SK-N-SH treated with all-trans-retinoic acid at 6 μM for 48 hours (cell line): ENCODE data around the gene TNC.

ENCODE experiments used
- ATAC-seq: fragments of 200-7000 bp; cut with Tn5 transposase; 3 replicates; pipeline ENCODE4 v1.9.1; 2020; ENCODE audit warnings: mild to moderate bottlenecking, moderate library complexity
- ARNTL ChIP-seq: fragments of 450-650 bp; formaldehyde crosslinking; IDR thresholded peaks from 2 replicates; pipeline ENCODE4 v1.5.0; 2020; ENCODE audit warnings: low read depth, mild to moderate bottlenecking, moderate library complexity, borderline replicate concordance
- BACH2 ChIP-seq: fragments of 250-450 bp; sonication (Bioruptor Pico); IDR thresholded peaks from 2 replicates; pipeline ENCODE4 v1.9.0; 2021; ENCODE audit warnings: mild to moderate bottlenecking, borderline replicate concordance
- CSDC2 ChIP-seq: fragments of 250-450 bp; sonication (Bioruptor Pico); IDR thresholded peaks from 2 replicates; pipeline ENCODE4 v1.5.0; 2020; ENCODE audit warnings: mild to moderate bottlenecking, moderate library complexity
- ESRRG ChIP-seq: fragments of 250-450 bp; sonication (Bioruptor Pico); IDR thresholded peaks from 2 replicates; pipeline ENCODE4 v1.6.1; 2021; ENCODE audit warnings: mild to moderate bottlenecking
- GLIS3 ChIP-seq: fragments of 250-450 bp; sonication (Bioruptor Pico); IDR thresholded peaks from 2 replicates; pipeline ENCODE4 v1.5.0; 2020; ENCODE audit warnings: mild to moderate bottlenecking, moderate library complexity
- ISL1 ChIP-seq: fragments of 250-450 bp; sonication (Bioruptor Pico); IDR thresholded peaks from 2 replicates; pipeline ENCODE4 v2.1.2; 2022; ENCODE audit warnings: mild to moderate bottlenecking, moderate library complexity
- OSR1 ChIP-seq: fragments of 250-450 bp; sonication (Bioruptor Pico); IDR thresholded peaks from 2 replicates; pipeline ENCODE4 v1.8.0; 2022; ENCODE audit warnings: moderate library complexity, mild to moderate bottlenecking, inconsistent platforms
- PPARA ChIP-seq: fragments of 250-450 bp; sonication (Bioruptor Pico); IDR thresholded peaks from 2 replicates; pipeline ENCODE4 v1.5.0; 2020; ENCODE audit warnings: mild to moderate bottlenecking, borderline replicate concordance
- RARB ChIP-seq: fragments of 250-450 bp; sonication (Bioruptor Pico); IDR thresholded peaks from 2 replicates; pipeline ENCODE4 v1.8.0; 2021; ENCODE audit warnings: mild to moderate bottlenecking, moderate library complexity
- SNAI2 ChIP-seq: fragments of 250-450 bp; sonication (Bioruptor Pico); IDR thresholded peaks from 2 replicates; pipeline ENCODE4 v1.5.0; 2020; ENCODE audit warnings: mild to moderate bottlenecking, moderate library complexity
- TCF4 ChIP-seq: fragments of 250-450 bp; sonication (Bioruptor Pico); IDR thresholded peaks from 2 replicates; pipeline ENCODE4 v1.8.0; 2021; ENCODE audit warnings: mild to moderate bottlenecking, moderate library complexity, borderline replicate concordance
- TOX ChIP-seq: fragments of 250-450 bp; sonication (Bioruptor Pico); IDR thresholded peaks from 2 replicates; pipeline ENCODE4 v1.8.0; 2021; ENCODE audit warnings: mild to moderate bottlenecking, moderate library complexity, borderline replicate concordance
- ZC3H10 ChIP-seq: fragments of 250-450 bp; sonication (Bioruptor Pico); IDR thresholded peaks from 2 replicates; pipeline ENCODE4 v1.5.1; 2021; ENCODE audit warnings: mild to moderate bottlenecking, moderate library complexity
- ZFP3 ChIP-seq: fragments of 250-450 bp; sonication (Bioruptor Pico); IDR thresholded peaks from 2 replicates; pipeline ENCODE4 v1.5.0; 2020; ENCODE audit warnings: mild to moderate bottlenecking, moderate library complexity
- ZFP30 ChIP-seq: fragments of 450-650 bp; formaldehyde crosslinking; IDR thresholded peaks from 2 replicates; pipeline ENCODE4 v1.5.0; 2022; ENCODE audit warnings: mild to moderate bottlenecking, moderate library complexity
- ZNF565 ChIP-seq: fragments of 450-650 bp; formaldehyde crosslinking; conservative IDR thresholded peaks from 2 replicates; pipeline ENCODE4 v1.5.0; 2020; ENCODE audit warnings: low read depth, mild to moderate bottlenecking, moderate library complexity
- ZNF70 ChIP-seq: fragments of 450-650 bp; formaldehyde crosslinking; IDR thresholded peaks from 2 replicates; pipeline ENCODE4 v1.5.0; 2020; ENCODE audit warnings: mild to moderate bottlenecking, moderate library complexity
- ZNF8 ChIP-seq: fragments of 450-650 bp; formaldehyde crosslinking; IDR thresholded peaks from 2 replicates; pipeline ENCODE4 v1.5.0; 2020; ENCODE audit warnings: mild to moderate bottlenecking, moderate library complexity
- TF ChIP-seq, protein P1 (sequence below): fragments of 250-450 bp; sonication (Bioruptor Pico); IDR thresholded peaks from 2 replicates; pipeline ENCODE4 v1.8.0; 2020; ENCODE audit warnings: mild to moderate bottlenecking, moderate library complexity, borderline replicate concordance
- TF ChIP-seq, protein P2 (sequence below): fragments of 250-450 bp; sonication (Bioruptor Pico); IDR thresholded peaks from 2 replicates; pipeline ENCODE4 v1.8.0; 2021; ENCODE audit warnings: low read depth, mild to moderate bottlenecking, moderate library complexity, borderline replicate concordance
- TF ChIP-seq, protein P3 (sequence below): fragments of 250-450 bp; sonication (Bioruptor Pico); IDR thresholded peaks from 2 replicates; pipeline ENCODE4 v1.5.1; 2020; ENCODE audit warnings: low read depth, mild to moderate bottlenecking, moderate library complexity
- TF ChIP-seq, protein P4 (sequence below): fragments of 250-450 bp; sonication (Bioruptor Pico); IDR thresholded peaks from 2 replicates; pipeline ENCODE4 v1.5.0; 2020; ENCODE audit warnings: mild to moderate bottlenecking, moderate library complexity

TNC gene

DNA sequence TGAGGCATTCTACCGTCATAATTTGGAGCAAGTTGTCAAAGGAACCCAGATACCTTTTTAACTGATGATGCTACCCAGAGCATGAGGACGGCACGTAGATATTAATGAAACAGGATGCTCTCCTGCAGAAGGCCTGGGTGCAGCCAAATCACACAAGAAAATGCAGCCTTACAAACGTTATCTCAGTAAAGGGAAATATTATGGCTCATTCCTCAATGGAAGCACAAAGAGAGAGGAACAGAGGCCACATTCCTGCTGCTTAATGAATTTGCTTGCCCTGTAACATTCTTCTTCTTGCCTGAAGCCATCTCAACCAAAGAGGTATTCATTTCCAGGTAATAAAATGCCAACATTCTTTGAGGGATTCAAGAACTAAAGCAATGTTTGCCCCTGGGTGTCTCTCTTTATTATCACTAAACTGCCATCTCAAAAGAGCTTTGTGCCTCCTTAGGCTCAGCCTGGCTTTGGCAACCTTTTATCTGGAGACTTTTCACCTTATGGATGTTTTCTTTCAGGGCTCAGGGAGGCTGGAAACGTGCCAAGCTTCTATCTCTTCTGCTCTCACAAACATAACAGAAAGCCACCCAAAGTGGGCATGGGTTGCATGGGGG, 92.9 kb downstream of the TNC start:
- ATAC-seq = peak; percentile 4
- TF ChIP-seq ZNF70 (CRISPR knock-in tag) = no peak
- TF ChIP-seq CSDC2 (CRISPR knock-in tag) = 0 out of 2 replicates have a peak, but pooled peaks have one; percentile 52
- TF ChIP-seq ISL1 (CRISPR knock-in tag) = peak; percentile 78
- TF ChIP-seq ZNF8 = no peak
- TF ChIP-seq TCF4 (CRISPR knock-in tag) = peak; percentile 37; the same call in 1 of the 2 replicates
- no peak for TF ChIP-seq ARNTL (CRISPR knock-in tag)

DNA sequence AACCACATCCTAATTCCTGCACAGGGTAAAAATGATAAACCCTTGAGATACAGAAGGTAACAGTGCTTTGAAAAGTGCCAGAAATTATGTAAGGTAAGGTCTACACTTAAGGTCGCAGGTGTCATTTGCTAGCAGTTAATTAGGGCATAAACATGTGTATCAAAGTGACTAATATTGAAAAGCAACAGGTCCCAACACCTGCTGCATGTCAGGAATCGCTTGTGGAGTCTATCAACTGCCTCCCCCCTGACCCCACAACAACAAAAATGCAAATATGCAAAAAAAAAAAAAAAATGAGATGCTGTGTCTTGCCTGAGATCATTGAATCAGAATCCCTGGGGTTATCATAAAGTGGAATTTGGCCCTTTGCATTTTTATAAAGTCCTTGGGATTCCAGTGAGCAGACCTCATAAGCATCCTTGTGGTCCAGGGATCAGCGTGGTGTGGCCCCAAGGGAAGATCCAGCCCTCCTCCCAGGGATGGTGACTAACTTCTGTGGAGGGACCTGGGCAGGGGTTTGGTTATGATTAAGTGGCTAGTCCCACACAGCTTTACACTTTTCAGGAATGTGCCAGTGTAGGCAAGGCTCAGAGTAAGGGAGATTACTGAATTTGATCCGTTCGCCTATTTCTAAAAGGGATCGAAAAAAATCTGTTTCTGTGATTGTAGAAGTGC, 95.1 kb downstream of the TNC start:
- TF ChIP-seq ISL1 (CRISPR knock-in tag) (no peak; the same call in 1 of the 2 replicates), ZFP30 (CRISPR knock-in tag) (no peak), CSDC2 (CRISPR knock-in tag) (no peak), TCF4 (CRISPR knock-in tag) (no peak), ZNF8 (no peak), OSR1 (CRISPR knock-in tag) (no peak), PPARA (CRISPR knock-in tag) (no peak), ZNF70 (CRISPR knock-in tag) (no peak), TOX (CRISPR knock-in tag) (no peak), ARNTL (CRISPR knock-in tag) (no peak), RARB (CRISPR knock-in tag) (no peak)
- TF ChIP-seq, protein P1, sequence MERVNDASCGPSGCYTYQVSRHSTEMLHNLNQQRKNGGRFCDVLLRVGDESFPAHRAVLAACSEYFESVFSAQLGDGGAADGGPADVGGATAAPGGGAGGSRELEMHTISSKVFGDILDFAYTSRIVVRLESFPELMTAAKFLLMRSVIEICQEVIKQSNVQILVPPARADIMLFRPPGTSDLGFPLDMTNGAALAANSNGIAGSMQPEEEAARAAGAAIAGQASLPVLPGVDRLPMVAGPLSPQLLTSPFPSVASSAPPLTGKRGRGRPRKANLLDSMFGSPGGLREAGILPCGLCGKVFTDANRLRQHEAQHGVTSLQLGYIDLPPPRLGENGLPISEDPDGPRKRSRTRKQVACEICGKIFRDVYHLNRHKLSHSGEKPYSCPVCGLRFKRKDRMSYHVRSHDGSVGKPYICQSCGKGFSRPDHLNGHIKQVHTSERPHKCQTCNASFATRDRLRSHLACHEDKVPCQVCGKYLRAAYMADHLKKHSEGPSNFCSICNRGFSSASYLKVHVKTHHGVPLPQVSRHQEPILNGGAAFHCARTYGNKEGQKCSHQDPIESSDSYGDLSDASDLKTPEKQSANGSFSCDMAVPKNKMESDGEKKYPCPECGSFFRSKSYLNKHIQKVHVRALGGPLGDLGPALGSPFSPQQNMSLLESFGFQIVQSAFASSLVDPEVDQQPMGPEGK (CRISPR knock-in tag) = no peak
- TF ChIP-seq, protein P2, sequence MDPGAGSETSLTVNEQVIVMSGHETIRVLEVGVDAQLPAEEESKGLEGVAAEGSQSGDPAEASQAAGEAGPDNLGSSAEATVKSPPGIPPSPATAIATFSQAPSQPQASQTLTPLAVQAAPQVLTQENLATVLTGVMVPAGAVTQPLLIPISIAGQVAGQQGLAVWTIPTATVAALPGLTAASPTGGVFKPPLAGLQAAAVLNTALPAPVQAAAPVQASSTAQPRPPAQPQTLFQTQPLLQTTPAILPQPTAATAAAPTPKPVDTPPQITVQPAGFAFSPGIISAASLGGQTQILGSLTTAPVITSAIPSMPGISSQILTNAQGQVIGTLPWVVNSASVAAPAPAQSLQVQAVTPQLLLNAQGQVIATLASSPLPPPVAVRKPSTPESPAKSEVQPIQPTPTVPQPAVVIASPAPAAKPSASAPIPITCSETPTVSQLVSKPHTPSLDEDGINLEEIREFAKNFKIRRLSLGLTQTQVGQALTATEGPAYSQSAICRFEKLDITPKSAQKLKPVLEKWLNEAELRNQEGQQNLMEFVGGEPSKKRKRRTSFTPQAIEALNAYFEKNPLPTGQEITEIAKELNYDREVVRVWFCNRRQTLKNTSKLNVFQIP (CRISPR knock-in tag) = no peak
- TF ChIP-seq, all 23 proteins: peak for 0

DNA sequence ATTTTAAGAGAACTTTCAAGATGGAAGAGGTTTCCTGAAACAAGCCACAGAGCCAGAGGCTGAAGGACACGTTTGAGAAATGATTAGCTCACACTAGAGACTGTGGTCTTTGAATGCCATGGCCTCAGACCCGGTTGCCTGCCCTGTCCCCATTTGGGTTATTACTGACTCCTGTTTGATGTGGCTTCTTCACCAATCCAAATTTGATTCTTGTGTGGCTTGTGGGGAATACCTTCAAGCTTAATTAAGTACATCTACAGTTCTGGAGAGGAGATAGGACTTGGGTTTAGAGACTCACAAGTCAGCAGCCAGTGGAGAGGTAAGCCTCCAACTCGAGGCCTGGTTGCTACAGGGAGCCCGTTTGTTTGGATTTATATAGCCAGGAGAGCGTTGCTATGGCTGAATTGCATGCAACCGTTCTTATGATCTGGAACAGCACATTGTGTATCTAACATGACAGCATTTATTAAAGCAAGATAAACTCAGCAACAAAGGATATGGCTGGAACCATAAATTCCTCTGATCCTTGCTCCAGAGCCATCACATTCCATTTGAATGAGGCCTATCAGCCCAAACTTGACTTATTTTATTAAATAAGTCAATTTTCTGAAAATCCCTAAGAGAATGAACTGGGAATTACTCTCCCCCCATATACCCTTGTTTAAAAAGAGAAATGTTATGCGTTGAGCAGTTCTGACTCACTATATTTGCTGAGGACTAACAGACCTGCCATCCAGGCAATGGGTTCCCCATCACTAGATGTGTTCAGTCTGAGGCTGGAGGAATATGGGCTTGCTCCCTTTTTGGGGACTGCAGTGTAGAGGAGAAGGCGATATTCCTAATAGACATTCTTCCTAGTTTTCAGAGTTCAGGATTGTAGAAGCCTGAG, 99.2 kb downstream of the TNC start:
- peak; percentile 46 for ATAC-seq
- 0 out of 2 replicates have a peak, but pooled peaks have one; percentile 8 for TF ChIP-seq CSDC2 (CRISPR knock-in tag)
- TF ChIP-seq RARB (CRISPR knock-in tag) = no peak
- 0 out of 2 replicates have a peak, but pooled peaks have one; percentile 27 for TF ChIP-seq GLIS3 (CRISPR knock-in tag)
- peak; percentile 85 for TF ChIP-seq ISL1 (CRISPR knock-in tag)
- TF ChIP-seq, all 23 proteins: peak for 3

More for the DNA sequence above, 95.1 kb downstream of the TNC start:
- ATAC-seq = peak; percentile 10; the same call in 2 of the 3 replicates

DNA sequence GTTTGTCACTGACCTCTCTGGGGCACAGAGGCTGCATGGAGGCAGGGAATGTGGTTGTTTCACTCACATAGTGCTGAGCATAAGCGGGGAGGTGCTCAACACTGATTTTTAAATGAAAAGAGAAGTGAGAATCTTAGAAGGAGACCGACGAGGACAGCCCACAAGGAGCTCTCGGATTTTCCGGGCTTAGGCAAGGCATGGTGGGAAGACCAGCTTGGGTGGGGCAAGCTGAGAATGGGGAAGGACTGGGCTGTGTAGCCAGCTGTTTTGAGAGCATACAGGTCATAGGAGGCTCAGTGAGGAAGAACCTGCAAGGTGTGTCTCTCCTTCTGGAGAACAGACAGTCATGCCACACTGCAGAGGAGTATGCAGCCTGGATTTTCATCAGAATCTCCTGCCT, 101.6 kb downstream of the TNC start:
- peak; percentile 4; the same call in 2 of the 3 replicates for ATAC-seq
- TF ChIP-seq GLIS3 (CRISPR knock-in tag) (no peak), CSDC2 (CRISPR knock-in tag) (no peak), ESRRG (no peak), OSR1 (CRISPR knock-in tag) (no peak), ZFP30 (CRISPR knock-in tag) (no peak), TOX (CRISPR knock-in tag) (no peak), ZFP3 (no peak), PPARA (CRISPR knock-in tag) (no peak), TCF4 (CRISPR knock-in tag) (no peak), ARNTL (CRISPR knock-in tag) (no peak), ZC3H10 (CRISPR knock-in tag) (no peak), ZNF70 (CRISPR knock-in tag) (no peak), BACH2 (CRISPR knock-in tag) (no peak), ISL1 (CRISPR knock-in tag) (no peak), SNAI2 (CRISPR knock-in tag) (no peak), ZNF565 (no peak)
- TF ChIP-seq, protein P3, sequence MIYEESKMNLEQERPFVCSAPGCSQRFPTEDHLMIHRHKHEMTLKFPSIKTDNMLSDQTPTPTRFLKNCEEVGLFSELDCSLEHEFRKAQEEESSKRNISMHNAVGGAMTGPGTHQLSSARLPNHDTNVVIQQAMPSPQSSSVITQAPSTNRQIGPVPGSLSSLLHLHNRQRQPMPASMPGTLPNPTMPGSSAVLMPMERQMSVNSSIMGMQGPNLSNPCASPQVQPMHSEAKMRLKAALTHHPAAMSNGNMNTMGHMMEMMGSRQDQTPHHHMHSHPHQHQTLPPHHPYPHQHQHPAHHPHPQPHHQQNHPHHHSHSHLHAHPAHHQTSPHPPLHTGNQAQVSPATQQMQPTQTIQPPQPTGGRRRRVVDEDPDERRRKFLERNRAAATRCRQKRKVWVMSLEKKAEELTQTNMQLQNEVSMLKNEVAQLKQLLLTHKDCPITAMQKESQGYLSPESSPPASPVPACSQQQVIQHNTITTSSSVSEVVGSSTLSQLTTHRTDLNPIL (CRISPR knock-in tag) = no peak
- TF ChIP-seq, protein P2 (CRISPR knock-in tag) = no peak
- TF ChIP-seq, protein P4, sequence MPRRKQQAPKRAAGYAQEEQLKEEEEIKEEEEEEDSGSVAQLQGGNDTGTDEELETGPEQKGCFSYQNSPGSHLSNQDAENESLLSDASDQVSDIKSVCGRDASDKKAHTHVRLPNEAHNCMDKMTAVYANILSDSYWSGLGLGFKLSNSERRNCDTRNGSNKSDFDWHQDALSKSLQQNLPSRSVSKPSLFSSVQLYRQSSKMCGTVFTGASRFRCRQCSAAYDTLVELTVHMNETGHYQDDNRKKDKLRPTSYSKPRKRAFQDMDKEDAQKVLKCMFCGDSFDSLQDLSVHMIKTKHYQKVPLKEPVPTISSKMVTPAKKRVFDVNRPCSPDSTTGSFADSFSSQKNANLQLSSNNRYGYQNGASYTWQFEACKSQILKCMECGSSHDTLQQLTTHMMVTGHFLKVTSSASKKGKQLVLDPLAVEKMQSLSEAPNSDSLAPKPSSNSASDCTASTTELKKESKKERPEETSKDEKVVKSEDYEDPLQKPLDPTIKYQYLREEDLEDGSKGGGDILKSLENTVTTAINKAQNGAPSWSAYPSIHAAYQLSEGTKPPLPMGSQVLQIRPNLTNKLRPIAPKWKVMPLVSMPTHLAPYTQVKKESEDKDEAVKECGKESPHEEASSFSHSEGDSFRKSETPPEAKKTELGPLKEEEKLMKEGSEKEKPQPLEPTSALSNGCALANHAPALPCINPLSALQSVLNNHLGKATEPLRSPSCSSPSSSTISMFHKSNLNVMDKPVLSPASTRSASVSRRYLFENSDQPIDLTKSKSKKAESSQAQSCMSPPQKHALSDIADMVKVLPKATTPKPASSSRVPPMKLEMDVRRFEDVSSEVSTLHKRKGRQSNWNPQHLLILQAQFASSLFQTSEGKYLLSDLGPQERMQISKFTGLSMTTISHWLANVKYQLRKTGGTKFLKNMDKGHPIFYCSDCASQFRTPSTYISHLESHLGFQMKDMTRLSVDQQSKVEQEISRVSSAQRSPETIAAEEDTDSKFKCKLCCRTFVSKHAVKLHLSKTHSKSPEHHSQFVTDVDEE (CRISPR knock-in tag) = no peak
